Right lobe of liver (tissue), 4 donors: ENCODE results near the gene CPED1.

Experiments used
- CTCF ChIP-seq, 4 donors: fragments of 200-600 bp in 3 of 4; fragments of 450-650 bp in 1 of 4; IDR thresholded peaks; one replicate each; pipeline versions ENCODE4 v1.5.1 to v1.8.0; 2016 to 2022; ENCODE audit warnings: antibody characterized with exemption in 4 of 4, mild to moderate bottlenecking in 2 of 4
- POLR2A ChIP-seq: fragments of 450-650 bp; IDR thresholded peaks from one replicate; pipeline ENCODE4 v1.6.1; 2017; ENCODE audit warnings: antibody characterized with exemption, mild to moderate bottlenecking
- donor health status: DM: no; HTN: no; CAD: no.
- donor health status: DM: no; HTN: no; CAD: no.
- donor health status: DM: no; HTN: yes; CAD: no.

GRCh38 chr7:120992272-120992964, 3.9 kb downstream of the CPED1 start:
- no peak for TF ChIP-seq CTCF (IDR thresholded peaks at IDR 0.05)
- no peak for TF ChIP-seq POLR2A
